ENCODE data around the gene COL12A1.

COL12A1 gene

DNA sequence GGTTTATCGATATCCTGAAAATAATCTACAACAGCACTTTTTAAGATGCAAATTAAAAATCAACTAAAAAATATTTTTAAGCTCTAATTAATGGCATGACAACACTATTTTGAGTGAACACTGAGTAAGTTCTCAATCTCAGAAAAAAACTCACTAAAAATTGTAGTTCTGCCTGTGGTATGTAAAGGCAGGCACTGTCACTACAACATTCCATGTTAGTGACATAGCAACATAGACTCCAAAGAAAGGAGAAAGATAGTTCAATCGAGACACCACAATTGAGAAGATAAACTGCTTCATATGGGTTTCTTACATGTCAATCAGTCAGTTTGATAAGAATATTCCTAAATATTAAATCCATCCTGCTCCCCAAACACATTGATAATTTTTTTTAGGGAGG, 38.0 kb downstream of the COL12A1 start:
- no peak overlapping the region for H3K4me3 ChIP-seq (replicated peaks; ENCODE audit: low read depth, low read length)
- DNase-seq (ENCODE audit: extremely low read depth, low read depth) = no peak
- TF ChIP-seq, protein P1, sequence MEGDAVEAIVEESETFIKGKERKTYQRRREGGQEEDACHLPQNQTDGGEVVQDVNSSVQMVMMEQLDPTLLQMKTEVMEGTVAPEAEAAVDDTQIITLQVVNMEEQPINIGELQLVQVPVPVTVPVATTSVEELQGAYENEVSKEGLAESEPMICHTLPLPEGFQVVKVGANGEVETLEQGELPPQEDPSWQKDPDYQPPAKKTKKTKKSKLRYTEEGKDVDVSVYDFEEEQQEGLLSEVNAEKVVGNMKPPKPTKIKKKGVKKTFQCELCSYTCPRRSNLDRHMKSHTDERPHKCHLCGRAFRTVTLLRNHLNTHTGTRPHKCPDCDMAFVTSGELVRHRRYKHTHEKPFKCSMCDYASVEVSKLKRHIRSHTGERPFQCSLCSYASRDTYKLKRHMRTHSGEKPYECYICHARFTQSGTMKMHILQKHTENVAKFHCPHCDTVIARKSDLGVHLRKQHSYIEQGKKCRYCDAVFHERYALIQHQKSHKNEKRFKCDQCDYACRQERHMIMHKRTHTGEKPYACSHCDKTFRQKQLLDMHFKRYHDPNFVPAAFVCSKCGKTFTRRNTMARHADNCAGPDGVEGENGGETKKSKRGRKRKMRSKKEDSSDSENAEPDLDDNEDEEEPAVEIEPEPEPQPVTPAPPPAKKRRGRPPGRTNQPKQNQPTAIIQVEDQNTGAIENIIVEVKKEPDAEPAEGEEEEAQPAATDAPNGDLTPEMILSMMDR (IDR thresholded peaks at IDR 0.05; ENCODE audit: low read depth, low read length, missing control alignments) = no peak

DNA sequence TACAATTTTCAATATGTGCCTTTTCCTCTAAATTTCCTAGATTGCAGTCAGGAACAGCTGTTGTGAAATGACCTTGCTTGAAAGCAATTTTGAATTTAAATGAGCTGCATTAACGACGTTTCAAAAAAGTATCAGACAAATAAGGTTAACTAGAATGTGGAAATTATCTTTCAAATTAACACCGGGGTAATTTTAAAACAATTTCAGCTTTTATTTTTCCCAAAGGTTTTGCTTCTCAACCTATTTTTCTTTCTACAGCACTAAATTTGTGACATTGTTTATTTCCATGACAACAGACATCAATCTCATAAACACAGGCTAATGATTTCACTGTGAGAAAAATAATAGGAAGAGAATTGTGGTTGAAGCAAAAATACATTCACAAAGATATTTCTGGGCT, 38.5 kb downstream of the COL12A1 start:
- H3K4me3 ChIP-seq (replicated peaks; ENCODE audit: low read depth, low read length) = no peak overlapping the region
- no peak for DNase-seq (ENCODE audit: extremely low read depth, low read depth)
- TF ChIP-seq, protein P1 (IDR thresholded peaks at IDR 0.05; ENCODE audit: low read depth, low read length, missing control alignments) = no peak

DNA sequence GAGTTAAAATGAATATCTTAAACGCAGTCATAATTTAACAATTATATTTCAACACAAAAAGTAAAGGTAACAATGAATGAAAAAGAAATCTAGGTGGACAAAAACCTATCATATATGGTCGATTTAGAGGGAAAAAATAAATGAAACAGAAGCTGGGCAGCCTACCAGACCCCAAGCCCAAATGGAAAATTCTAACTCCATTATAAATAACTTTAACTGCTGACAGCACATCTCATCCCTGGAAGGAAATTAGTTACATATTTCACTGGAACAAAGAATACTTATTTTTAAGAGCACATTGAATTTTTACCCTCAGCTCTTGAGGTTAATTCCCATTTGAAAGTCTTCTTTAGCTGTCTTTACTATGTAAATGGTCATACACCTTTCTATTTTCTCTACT, 39.1 kb downstream of the COL12A1 start:
- H3K4me3 ChIP-seq (replicated peaks; ENCODE audit: low read depth, low read length) = no peak overlapping the region
- no peak for DNase-seq (ENCODE audit: extremely low read depth, low read depth)
- TF ChIP-seq, protein P1 (IDR thresholded peaks at IDR 0.05; ENCODE audit: low read depth, low read length, missing control alignments) = no peak

DNA sequence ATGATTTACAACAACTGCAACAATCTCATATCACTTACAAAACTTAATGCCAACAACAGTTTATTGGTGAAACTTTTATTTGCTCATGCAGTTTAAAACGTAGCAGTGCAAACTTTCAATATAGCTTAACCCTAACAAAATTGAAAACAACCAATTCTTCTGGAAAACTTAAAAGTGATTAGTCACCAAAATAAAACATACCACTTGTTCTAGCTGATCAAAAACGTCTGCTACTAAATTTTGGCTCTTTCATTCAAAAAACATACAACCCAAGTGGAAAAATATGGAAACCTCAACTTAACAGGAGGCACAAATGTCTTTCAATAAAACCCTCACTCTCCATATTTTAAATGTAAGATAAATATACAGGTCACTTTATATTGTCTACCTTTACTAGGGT, 39.6 kb downstream of the COL12A1 start:
- TF ChIP-seq, protein P1 (IDR thresholded peaks at IDR 0.05; ENCODE audit: low read depth, low read length, missing control alignments) = no peak
- no peak overlapping the region for H3K4me3 ChIP-seq (replicated peaks; ENCODE audit: low read depth, low read length)
- DNase-seq (ENCODE audit: extremely low read depth, low read depth) = no peak

DNA sequence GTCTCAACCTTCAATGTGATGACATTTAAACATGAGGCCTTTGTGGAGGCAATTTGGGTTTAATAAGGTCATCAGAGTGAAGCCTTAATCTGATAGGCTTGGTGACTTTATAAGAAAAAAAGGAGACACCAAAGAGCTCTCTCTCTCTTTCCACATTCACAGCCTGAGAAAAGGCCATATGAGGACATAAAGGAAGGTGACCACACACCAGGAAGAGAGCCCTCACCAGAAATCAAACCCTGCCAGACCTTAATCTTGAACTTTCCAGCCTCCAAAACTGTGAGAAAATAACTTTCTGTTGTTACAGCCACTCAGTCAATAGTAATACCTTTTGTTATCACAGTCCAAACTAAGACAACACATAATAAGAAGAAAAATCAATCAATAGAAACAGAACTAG, 47.7 kb downstream of the COL12A1 start:
- TF ChIP-seq, protein P1 (IDR thresholded peaks at IDR 0.05; ENCODE audit: low read depth, low read length, missing control alignments) = no peak
- no peak for DNase-seq (ENCODE audit: extremely low read depth, low read depth)
- no peak overlapping the region for H3K4me3 ChIP-seq (replicated peaks; ENCODE audit: low read depth, low read length)

DNA sequence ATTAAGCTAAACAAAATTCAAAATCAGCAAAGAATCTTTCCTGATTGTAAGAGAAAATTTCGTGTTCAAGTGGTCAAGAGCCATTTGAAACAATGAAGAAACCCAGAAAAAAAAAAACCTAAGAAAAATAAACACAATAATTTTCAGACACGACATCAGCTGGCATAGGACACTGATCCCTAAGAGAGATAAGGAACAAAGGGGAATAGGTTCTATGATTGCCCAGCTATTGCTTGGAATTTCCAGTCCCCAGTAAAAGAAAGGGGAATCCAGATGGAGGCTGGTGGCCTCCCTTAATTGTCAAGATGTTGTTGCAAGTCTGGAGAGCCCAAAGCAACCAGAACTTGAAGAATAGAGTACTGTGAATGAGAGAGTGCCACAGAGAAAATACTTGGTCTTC, 48.5 kb downstream of the COL12A1 start:
- no peak for DNase-seq (ENCODE audit: extremely low read depth, low read depth)
- TF ChIP-seq, protein P1 (IDR thresholded peaks at IDR 0.05; ENCODE audit: low read depth, low read length, missing control alignments) = no peak
- no peak overlapping the region for H3K4me3 ChIP-seq (replicated peaks; ENCODE audit: low read depth, low read length)

DNA sequence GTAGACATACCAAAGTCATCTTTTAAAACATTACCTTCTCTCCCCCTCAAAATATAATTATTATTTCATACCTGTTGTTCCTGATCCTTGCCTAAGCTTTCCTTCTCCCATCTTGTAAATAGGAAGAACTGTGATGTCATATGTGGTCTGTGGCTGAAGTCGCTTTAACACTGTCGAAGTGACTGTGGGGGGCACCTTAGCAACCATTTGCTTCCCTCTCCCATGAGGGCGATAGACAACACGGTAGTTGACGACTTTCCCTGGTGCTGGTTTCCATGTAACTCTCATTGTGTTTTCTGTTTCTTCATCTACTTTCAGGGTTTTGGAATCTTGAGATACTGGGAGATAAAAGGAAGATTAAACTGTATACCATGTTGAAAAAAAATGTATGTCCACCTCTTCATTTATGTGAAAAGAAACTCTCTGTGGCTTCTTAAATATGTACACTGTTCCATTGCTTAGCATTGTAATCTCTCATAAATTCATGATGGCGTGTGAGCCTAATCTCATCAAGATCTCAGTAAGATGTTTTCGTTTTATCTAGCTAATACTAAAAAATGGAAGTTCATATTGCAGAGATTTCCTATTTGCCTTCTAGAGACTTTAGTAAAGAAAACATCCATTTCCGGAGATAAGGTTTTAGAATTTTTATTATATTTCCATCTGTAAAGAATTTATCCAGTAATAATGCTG, 49.5 kb downstream of the COL12A1 start:
- TF ChIP-seq, protein P1 (IDR thresholded peaks at IDR 0.05; ENCODE audit: low read depth, low read length, missing control alignments) = no peak
- no peak for DNase-seq (ENCODE audit: extremely low read depth, low read depth)
- H3K4me3 ChIP-seq (replicated peaks; ENCODE audit: low read depth, low read length) = no peak overlapping the region

Data from HFF-Myc (cell line).